ENCODE data around the gene FCHO1. TPM values are rescaled to one million over a fixed set of nuclear protein-coding genes. Genes with fewer than 3 reads are reported as not detected.

The FCHO1 gene
- total and polyA plus RNA-seq, 8 donors = 0.43 to 2.5 (median 1.4) TPM

DNA sequence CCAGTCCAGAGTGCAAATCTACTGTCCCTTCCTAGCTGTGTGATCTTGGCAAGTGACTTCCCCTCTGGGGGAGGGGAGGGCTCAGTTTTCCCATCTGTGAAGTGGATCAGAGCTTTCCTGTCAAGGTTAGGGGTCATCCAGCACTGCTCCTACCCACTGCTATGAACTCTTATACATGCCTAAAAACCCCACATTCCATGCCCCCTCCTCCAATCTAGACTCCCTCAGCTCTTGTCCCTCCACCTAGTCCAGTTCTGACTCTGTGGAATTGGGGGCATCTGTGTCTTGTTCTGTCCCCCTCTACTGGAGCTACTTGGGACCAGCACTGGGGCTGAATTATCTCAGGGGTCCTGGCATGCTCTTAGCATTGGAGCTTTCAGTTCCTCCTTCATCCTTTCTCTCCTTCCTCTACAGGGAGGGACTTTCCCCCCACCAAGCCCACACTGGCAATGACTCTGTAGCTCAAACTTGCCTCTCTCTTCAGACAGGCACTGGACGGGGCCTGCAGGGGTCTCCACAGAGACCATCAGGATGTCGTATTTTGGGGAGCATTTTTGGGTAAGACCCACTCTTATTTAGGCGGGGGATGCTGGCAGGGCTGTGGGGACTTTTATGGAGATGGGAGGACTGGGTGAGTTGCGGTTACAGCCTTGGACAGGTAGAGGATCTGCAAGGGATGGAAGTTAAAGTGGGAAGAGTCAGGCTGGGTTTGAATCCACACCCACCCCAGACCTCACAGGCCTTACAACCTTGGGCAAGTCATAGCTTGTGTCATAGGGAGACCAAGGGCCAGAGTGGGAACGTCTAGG lies 3.6 kb downstream of the FCHO1 start:
- no peaks in the 10 kb centered on the region for H3K4me1 ChIP-seq
- no peak for FAIRE-seq
- no peak for DNase-seq
- no peaks in the 10 kb centered on the region for H3K9me3 ChIP-seq
- peak in 1 of 4 donors; percentile 23 for ATAC-seq
- H3K27ac ChIP-seq = no peak overlapping the region
- TF ChIP-seq, protein P1, sequence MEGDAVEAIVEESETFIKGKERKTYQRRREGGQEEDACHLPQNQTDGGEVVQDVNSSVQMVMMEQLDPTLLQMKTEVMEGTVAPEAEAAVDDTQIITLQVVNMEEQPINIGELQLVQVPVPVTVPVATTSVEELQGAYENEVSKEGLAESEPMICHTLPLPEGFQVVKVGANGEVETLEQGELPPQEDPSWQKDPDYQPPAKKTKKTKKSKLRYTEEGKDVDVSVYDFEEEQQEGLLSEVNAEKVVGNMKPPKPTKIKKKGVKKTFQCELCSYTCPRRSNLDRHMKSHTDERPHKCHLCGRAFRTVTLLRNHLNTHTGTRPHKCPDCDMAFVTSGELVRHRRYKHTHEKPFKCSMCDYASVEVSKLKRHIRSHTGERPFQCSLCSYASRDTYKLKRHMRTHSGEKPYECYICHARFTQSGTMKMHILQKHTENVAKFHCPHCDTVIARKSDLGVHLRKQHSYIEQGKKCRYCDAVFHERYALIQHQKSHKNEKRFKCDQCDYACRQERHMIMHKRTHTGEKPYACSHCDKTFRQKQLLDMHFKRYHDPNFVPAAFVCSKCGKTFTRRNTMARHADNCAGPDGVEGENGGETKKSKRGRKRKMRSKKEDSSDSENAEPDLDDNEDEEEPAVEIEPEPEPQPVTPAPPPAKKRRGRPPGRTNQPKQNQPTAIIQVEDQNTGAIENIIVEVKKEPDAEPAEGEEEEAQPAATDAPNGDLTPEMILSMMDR (IDR thresholded peaks at IDR 0.05) = no peak
- intact Hi-C loops (cut with DNase I) = no loop called here
- no peaks in the 10 kb centered on the region for H3K36me3 ChIP-seq
- WGBS, 2 donors = 62 to 72% methylated on average over 5 of the region's 5 CpGs
- H3K4me3 ChIP-seq = no peak overlapping the region
- no peaks in the 10 kb centered on the region for H3K27me3 ChIP-seq

DNA sequence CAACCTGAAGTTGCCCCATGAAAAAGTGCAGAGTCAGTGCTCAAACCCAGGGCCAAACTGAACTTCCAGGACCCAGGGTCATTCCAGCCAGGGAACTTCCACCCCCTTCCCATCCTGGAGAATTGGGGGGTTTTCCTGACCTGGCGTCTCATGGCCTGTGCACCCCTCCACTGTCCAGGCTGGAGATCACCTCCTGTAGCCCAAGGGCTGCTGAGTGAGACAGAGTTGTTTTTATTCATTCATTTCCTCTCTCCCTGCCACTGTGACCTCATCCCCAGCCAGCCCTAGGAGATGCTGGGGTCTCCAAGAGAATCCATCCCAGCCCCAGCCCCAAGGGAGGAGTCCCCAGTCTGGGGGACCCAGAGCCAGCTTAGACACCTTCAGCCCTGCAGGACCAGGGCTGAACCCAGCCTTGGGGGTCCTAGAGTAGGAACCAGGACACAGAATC lies 4.2 kb downstream of the FCHO1 start:
- H3K27ac ChIP-seq = no peak overlapping the region
- H3K4me1 ChIP-seq = no peaks in the 10 kb centered on the region
- whole genome bisulfite sequencing, 2 donors = 52 to 71% methylated on average over 1 of the region's 1 CpG
- no peaks in the 10 kb centered on the region for H3K27me3 ChIP-seq
- no peak overlapping the region for H3K4me3 ChIP-seq
- no peak for FAIRE-seq
- no peaks in the 10 kb centered on the region for H3K9me3 ChIP-seq
- no peaks in the 10 kb centered on the region for H3K36me3 ChIP-seq
- ATAC-seq = no peak
- no peak for DNase-seq
- TF ChIP-seq, protein P1 (IDR thresholded peaks at IDR 0.05) = no peak
- intact Hi-C loops (cut with DNase I) = no loop called here

DNA sequence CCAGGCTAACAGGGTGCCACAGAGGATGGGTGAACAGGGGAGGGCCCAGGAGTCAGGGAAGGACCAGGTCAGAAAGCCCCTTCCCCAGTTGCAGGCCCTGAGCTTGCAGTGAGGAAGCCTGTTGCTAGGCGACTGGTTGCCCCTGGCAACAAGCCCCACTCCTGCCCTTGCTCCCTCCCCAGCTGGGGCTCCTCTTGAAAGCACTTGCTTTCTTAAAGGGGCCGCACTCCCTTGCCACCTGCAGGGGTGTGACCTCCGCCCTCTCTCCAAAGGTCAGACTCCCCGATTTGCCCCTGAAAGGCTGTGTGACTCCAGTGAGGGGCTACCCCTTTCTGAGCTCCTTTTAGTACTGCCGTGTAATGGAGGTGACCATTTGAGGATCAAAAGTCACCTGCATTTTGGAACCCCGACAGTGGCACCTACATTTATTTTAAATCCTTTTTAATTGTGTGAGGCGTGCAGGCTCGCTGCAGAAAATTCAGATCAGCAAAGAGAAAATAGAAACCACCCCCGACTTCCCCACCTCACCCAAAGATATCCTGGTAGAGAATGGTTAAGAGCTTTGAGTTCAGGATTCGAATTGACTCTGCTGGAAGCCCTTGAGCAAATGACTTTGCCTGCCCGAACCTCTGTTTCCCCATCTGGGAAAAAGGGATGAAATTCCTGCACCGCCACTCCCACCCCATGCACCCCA lies 4.8 kb downstream of the FCHO1 start:
- Histone ChIP-seq H3K4me3 (no peak overlapping the region), H3K27me3 (no peaks in the 10 kb centered on the region), H3K27ac (no peak overlapping the region), H3K9me3 (no peaks in the 10 kb centered on the region), H3K4me1 (no peaks in the 10 kb centered on the region), H3K36me3 (no peaks in the 10 kb centered on the region)
- intact Hi-C loops (cut with DNase I) = no loop called here
- 46 to 51% methylated on average over 12 of the region's 12 CpGs for WGBS, 2 donors
- ATAC-seq (peak; percentile 28 to 60 (median 30)), FAIRE-seq (no peak), DNase-seq (peak in 5 of 6 donors; percentile 44 to 73 (median 56))
- TF ChIP-seq, protein P1 (IDR thresholded peaks at IDR 0.05) = no peak

DNA sequence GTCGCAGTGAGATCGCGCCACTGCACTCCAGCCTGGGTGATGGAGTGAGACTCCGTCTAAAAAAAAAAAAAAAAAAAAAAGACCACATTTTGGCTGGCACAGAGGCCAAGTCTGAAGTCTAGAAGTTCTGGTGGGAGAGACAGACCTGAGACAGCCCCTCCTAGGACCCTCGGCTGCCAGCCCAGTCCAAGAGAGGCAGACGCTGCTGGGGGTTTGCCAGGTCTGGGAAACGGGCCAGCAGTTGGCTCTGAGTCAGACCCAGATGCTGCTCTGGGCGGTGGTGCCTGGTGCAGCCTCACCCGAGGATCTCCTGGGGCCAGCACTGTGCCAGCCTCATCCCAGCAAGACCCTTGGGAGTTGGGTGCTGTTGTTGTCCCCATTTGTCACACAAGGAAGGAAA lies 5.8 kb downstream of the FCHO1 start:
- TF ChIP-seq, protein P1 (IDR thresholded peaks at IDR 0.05) = no peak
- FAIRE-seq (no peak), ATAC-seq (peak; percentile 70 to 88 (median 86)), DNase-seq (peak; percentile 45 to 87 (median 79))
- Histone ChIP-seq H3K27ac (no peak overlapping the region), H3K36me3 (no peaks in the 10 kb centered on the region), H3K9me3 (no peaks in the 10 kb centered on the region), H3K4me3 (no peak overlapping the region), H3K4me1 (no peaks in the 10 kb centered on the region), H3K27me3 (no peaks in the 10 kb centered on the region)
- intact Hi-C loops (cut with DNase I) = no loop called here
- 20 to 26% methylated on average over 9 of the region's 9 CpGs for WGBS, 2 donors

All from pancreas (tissue), 10 donors.